IMR-90 (cell line): Measurements from ENCODE around the gene APC. TPM values are rescaled to one million over a fixed set of nuclear protein-coding genes. Genes with fewer than 3 reads are reported as not detected.

Source experiments
- ATAC-seq: fragments of 200-7000 bp; cut with Tn5 transposase; 2 replicates; pipeline ENCODE4 v1.9.1; 2020; ENCODE audit warnings: low read depth, mild to moderate bottlenecking, moderate library complexity
- BruUV-seq: library from RNA; stranded (reverse); fragments of 400-500 nt; replicated peaks from 2 replicates; lab custom pipeline; 2021; lab: Mats Ljungman, UMichigan
- CTCF ChIA-PET: fragments of 300-600 bp; formaldehyde crosslinking; extraction: SDS; loops from one replicate; lab custom pipeline; 2021; ENCODE audit warnings: antibody characterized with exemption; lab: Yijun Ruan, JAX
- POLR2A ChIA-PET: fragments of 300-600 bp; sonication (Branson Sonifier 250); formaldehyde crosslinking; loops from one replicate; lab custom pipeline; 2022; ENCODE audit warnings: antibody characterized with exemption; ENCODE audit not compliant: unreplicated experiment; lab: Charles Lee
- DNase-seq: peaks from one replicate; pipeline ENCODE4 v3.0.0; 2013
- H2AFZ ChIP-seq: replicated peaks from 2 replicates; pipeline ENCODE3; 2013; ENCODE audit warnings: low read length, mild to moderate bottlenecking; ENCODE audit not compliant: poor library complexity
- H2AK5ac ChIP-seq: 2 replicates; pipeline ENCODE4 v1.6.1; 2013; ENCODE audit warnings: low read depth, low read length, inconsistent platforms
- H2AK9ac ChIP-seq: replicated peaks from 2 replicates; pipeline ENCODE3; 2013; ENCODE audit warnings: mild to moderate bottlenecking, low read depth, low read length, moderate library complexity; ENCODE audit not compliant: poor library complexity
- H2BK120ac ChIP-seq: 2 replicates; pipeline ENCODE4 v1.6.1; 2013; ENCODE audit warnings: low read depth, low read length, inconsistent platforms
- H2BK15ac ChIP-seq: 3 replicates; pipeline ENCODE4 v1.6.1; 2013; ENCODE audit warnings: low read depth, low read length, inconsistent platforms
- H2BK20ac ChIP-seq: 2 replicates; pipeline ENCODE4 v1.6.1; 2013; ENCODE audit warnings: low read depth, mild to moderate bottlenecking, inconsistent platforms, low read length, moderate library complexity
- H2BK5ac ChIP-seq: 2 replicates; pipeline ENCODE4 v1.6.1; 2013; ENCODE audit warnings: mild to moderate bottlenecking, low read depth, low read length, inconsistent platforms; ENCODE audit not compliant: poor library complexity, severe bottlenecking
- H3K14ac ChIP-seq: replicated peaks from 2 replicates; pipeline ENCODE4 v1.6.1; 2013; ENCODE audit warnings: low read depth, low read length, inconsistent platforms
- H3K18ac ChIP-seq: 2 replicates; pipeline ENCODE4 v1.6.1; 2013; ENCODE audit warnings: low read depth, low read length, control low read depth
- H3K23ac ChIP-seq: 2 replicates; pipeline ENCODE4 v1.6.1; 2013; ENCODE audit warnings: low read depth, low read length, inconsistent platforms
- H3K27ac ChIP-seq: 2 replicates; pipeline ENCODE4 v1.5.1; 2013; ENCODE audit warnings: mild to moderate bottlenecking, control low read depth, low read length; ENCODE audit not compliant: insufficient read depth
- H3K27me3 ChIP-seq: 2 replicates; pipeline ENCODE4 v1.6.1; 2013; ENCODE audit warnings: low read length; ENCODE audit not compliant: control insufficient read depth, insufficient read depth
- H3K36me3 ChIP-seq: 2 replicates; pipeline ENCODE4 v1.6.1; 2013; ENCODE audit warnings: low read length, mixed read lengths; ENCODE audit not compliant: control insufficient read depth, insufficient read depth
- H3K4ac ChIP-seq: 2 replicates; pipeline ENCODE4 v1.6.1; 2013; ENCODE audit warnings: low read depth, low read length, inconsistent platforms
- H3K4me1 ChIP-seq: 2 replicates; pipeline ENCODE4 v1.6.1; 2013; ENCODE audit warnings: low read length, mixed read lengths; ENCODE audit not compliant: control insufficient read depth, insufficient read depth
- H3K4me2 ChIP-seq: 2 replicates; pipeline ENCODE4 v1.6.1; 2013; ENCODE audit warnings: low read depth, mild to moderate bottlenecking, control low read depth, low read length, moderate library complexity
- H3K4me3 ChIP-seq: 2 replicates; pipeline ENCODE4 v1.5.1; 2013; ENCODE audit warnings: low read depth, mild to moderate bottlenecking, control low read depth, low read length, moderate library complexity; ENCODE audit not compliant: insufficient read depth
- H3K56ac ChIP-seq: 2 replicates; pipeline ENCODE4 v1.6.1; 2013; ENCODE audit warnings: low read length, inconsistent platforms; ENCODE audit not compliant: insufficient read depth; ENCODE audit errors: extremely low read depth
- H3K79me1 ChIP-seq, 2 experiments: 2 replicates each; pipeline ENCODE4 v1.6.1; 2013; ENCODE audit warnings: low read length in 2 of 2, inconsistent platforms in 1 of 2, low read depth in 1 of 2
- H3K9ac ChIP-seq: 2 replicates; pipeline ENCODE4 v1.6.1; 2013; ENCODE audit warnings: low read depth, low read length, control low read depth
- H3K9me1 ChIP-seq: 2 replicates; pipeline ENCODE4 v1.6.1; 2013; ENCODE audit warnings: low read length, inconsistent platforms; ENCODE audit not compliant: insufficient read depth
- H3K9me3 ChIP-seq: 2 replicates; pipeline ENCODE4 v1.6.1; 2013; ENCODE audit warnings: low read length; ENCODE audit not compliant: control insufficient read depth, insufficient read depth
- H4K20me1 ChIP-seq: 2 replicates; pipeline ENCODE4 v1.6.1; 2013; ENCODE audit warnings: low read length, inconsistent platforms; ENCODE audit not compliant: insufficient read depth
- H4K5ac ChIP-seq: 2 replicates; pipeline ENCODE4 v1.6.1; 2013; ENCODE audit warnings: mild to moderate bottlenecking, low read depth, low read length, control low read depth
- H4K8ac ChIP-seq, 2 experiments: 2 replicates each; pipeline ENCODE4 v1.6.1; 2013; ENCODE audit warnings: low read depth in 2 of 2, low read length in 2 of 2, control low read depth in 1 of 2, inconsistent platforms in 1 of 2
- H4K91ac ChIP-seq: 2 replicates; pipeline ENCODE4 v1.6.1; 2013; ENCODE audit warnings: low read depth, low read length, inconsistent platforms; ENCODE audit not compliant: insufficient read depth
- FOS ChIP-seq: fragments of 150-350 bp; IDR thresholded peaks from 2 replicates; pipeline ENCODE4 v1.6.1; 2016; ENCODE audit warnings: low read depth, low read length
- MXI1 ChIP-seq: IDR thresholded peaks from 2 replicates; pipeline ENCODE4 v1.6.1; 2012; ENCODE audit warnings: low read depth, mild to moderate bottlenecking, low read length, moderate library complexity, borderline replicate concordance
- RAD21 ChIP-seq: IDR thresholded peaks from 2 replicates; pipeline ENCODE4 v1.6.1; 2012; ENCODE audit warnings: low read length, improper control_type of control experiment
- RCOR1 ChIP-seq: IDR thresholded peaks from 2 replicates; pipeline ENCODE4 v1.6.1; 2012; ENCODE audit warnings: mild to moderate bottlenecking, low read length, improper control_type of control experiment; ENCODE audit not compliant: insufficient replicate concordance
- WGBS, 2 experiments: methylation state at CpG; one replicate each; pipeline versions ENCODE4 v1.1.5 to v1.1.7; 2013; ENCODE audit warnings: missing lambda C conversion rate in 2 of 2; ENCODE audit not compliant: insufficient read length in 1 of 2; ENCODE audit errors: extremely low coverage in 2 of 2; 5-methylcytosine and 5-hydroxymethylcytosine counted together
- dilution Hi-C: fragments of 300-500 bp; cut with HindIII; formaldehyde crosslinking; loops from one replicate; pipeline ENCODE4 v1.14.3; 2018; ENCODE audit warnings: low sequenced_read_pairs; ENCODE audit not compliant: unreplicated experiment
- in situ Hi-C: fragments of 300-500 bp; cut with MboI; formaldehyde crosslinking; loops from 3 replicates; pipeline ENCODE4 v1.14.3; 2019; ENCODE audit warnings: low sequenced_read_pairs, inconsistent platforms, mixed read lengths
- intact Hi-C: fragments of 100-400 bp; cut with micrococcal nuclease; formaldehyde crosslinking; loops from 2 replicates; pipeline ENCODE4 v1.10.0; 2022
- polyA plus RNA-seq, 3 experiments: library from polyadenylated mRNA; depleted of rRNA; stranded (reverse); fragments of >200 nt; gene quantifications; 2 replicates each; pipeline ENCODE4 v1.2.3, GENCODE V29; 2012; ENCODE audit warnings: low replicate concordance in 1 of 3
- total RNA-seq: library from RNA; depleted of rRNA; stranded (reverse); fragments of >200 nt; gene quantifications from 2 replicates; pipeline ENCODE4 v1.2.3, GENCODE V29; 2012
- TF ChIP-seq, protein P1 (sequence below): fragments of 150-350 bp; IDR thresholded peaks from 2 replicates; pipeline ENCODE4 v1.6.1; 2016; ENCODE audit warnings: low read depth, mild to moderate bottlenecking, low read length, moderate library complexity, borderline replicate concordance
- TF ChIP-seq, protein P2 (sequence below): fragments of 150-350 bp; IDR thresholded peaks from 2 replicates; pipeline ENCODE4 v1.6.1; 2017; ENCODE audit warnings: mild to moderate bottlenecking, antibody characterized with exemption, low read length, low read depth
- TF ChIP-seq, protein P3 (sequence below): conservative IDR thresholded peaks from 2 replicates; pipeline ENCODE4 v1.5.1; 2012; ENCODE audit warnings: mild to moderate bottlenecking, low read depth, low read length, improper control_type of control experiment

APC gene
- total and polyA plus RNA-seq, 2 of the 4 experiments (the other 2 are of a cell fraction): 7.3 to 58.4 TPM

DNA sequence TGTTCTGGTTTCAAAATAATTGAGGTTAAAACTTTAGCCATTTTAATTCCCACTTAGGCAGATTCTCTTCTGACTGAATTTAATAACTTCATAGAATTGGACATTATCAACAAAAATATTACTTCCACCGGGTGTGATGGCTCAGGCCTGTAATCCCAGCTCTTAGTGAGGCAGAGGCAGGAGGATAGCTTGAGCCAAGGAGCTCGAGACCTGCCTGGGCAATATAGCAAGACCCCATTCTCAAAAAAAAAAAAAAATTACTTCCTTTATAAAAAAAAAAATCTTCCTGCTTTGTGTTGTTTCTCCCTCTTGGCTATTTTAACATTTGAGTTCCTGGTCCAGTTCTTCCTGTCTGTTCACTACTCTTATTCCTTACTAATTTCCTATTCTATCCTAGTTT is 18.0 kb downstream of the APC start:
- Histone ChIP-seq H4K20me1 (no peaks in the 10 kb centered on the region), H3K56ac (no peak overlapping the region), H2AK9ac (no peak overlapping the region), H3K27ac (no peak overlapping the region), H2BK20ac (no peak overlapping the region), H2BK5ac (no peak overlapping the region), H3K9me1 (no peaks in the 10 kb centered on the region), H4K91ac (no peak overlapping the region), H3K79me1 (peaks cover 3 to 12% of the 10 kb centered on the region in 2 experiments; a peak in 3 of 4 replicates), H3K9ac (no peak overlapping the region), H3K27me3 (no peaks in the 10 kb centered on the region), H3K4me1 (no peaks in the 10 kb centered on the region), H3K36me3 (peaks cover 4% of the 10 kb centered on the region; the same call in 1 of the 2 replicates), H3K4ac (no peak overlapping the region), H2AFZ (no peak overlapping the region), H3K4me2 (no peak overlapping the region), H2BK15ac (no peak overlapping the region), H3K23ac (no peak overlapping the region), H2AK5ac (no peak overlapping the region), H4K8ac (no peak overlapping the region), H3K18ac (no peak overlapping the region), H3K9me3 (no peaks in the 10 kb centered on the region), H2BK120ac (no peak overlapping the region), H4K5ac (no peak overlapping the region), H3K14ac (no peak overlapping the region), H3K4me3 (no peak overlapping the region)
- dilution Hi-C loops: no loop called here
- CTCF ChIA-PET: interaction anchor here (1.0 kb wide), 1 partner anchor 205 kb away, joined by 4 read pairs; no protein-coding TSS in a partner anchor
- DNase-seq (no peak), ATAC-seq (no peak)
- intact Hi-C loops: loop anchor here (5.0 kb wide), 1 partner anchor 543 kb away; no protein-coding TSS in a partner anchor
- in situ Hi-C loops: loop anchor here (5.0 kb wide), 1 partner anchor 203 kb away; no protein-coding TSS in a partner anchor
- no CpG with 5 or more reads among the region's 2 CpGs for WGBS, 2 experiments
- POLR2A ChIA-PET: interaction anchor here (0.6 kb wide), 1 partner anchor 56 kb away, joined by 4 read pairs; no protein-coding TSS in a partner anchor
- TF ChIP-seq, protein P1, sequence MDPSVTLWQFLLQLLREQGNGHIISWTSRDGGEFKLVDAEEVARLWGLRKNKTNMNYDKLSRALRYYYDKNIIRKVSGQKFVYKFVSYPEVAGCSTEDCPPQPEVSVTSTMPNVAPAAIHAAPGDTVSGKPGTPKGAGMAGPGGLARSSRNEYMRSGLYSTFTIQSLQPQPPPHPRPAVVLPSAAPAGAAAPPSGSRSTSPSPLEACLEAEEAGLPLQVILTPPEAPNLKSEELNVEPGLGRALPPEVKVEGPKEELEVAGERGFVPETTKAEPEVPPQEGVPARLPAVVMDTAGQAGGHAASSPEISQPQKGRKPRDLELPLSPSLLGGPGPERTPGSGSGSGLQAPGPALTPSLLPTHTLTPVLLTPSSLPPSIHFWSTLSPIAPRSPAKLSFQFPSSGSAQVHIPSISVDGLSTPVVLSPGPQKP: no peak
- TF ChIP-seq RAD21 (no peak), FOS (no peak), MXI1 (no peak), RCOR1 (no peak)
- TF ChIP-seq, protein P2, sequence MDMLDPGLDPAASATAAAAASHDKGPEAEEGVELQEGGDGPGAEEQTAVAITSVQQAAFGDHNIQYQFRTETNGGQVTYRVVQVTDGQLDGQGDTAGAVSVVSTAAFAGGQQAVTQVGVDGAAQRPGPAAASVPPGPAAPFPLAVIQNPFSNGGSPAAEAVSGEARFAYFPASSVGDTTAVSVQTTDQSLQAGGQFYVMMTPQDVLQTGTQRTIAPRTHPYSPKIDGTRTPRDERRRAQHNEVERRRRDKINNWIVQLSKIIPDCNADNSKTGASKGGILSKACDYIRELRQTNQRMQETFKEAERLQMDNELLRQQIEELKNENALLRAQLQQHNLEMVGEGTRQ: no peak
- TF ChIP-seq, protein P3, sequence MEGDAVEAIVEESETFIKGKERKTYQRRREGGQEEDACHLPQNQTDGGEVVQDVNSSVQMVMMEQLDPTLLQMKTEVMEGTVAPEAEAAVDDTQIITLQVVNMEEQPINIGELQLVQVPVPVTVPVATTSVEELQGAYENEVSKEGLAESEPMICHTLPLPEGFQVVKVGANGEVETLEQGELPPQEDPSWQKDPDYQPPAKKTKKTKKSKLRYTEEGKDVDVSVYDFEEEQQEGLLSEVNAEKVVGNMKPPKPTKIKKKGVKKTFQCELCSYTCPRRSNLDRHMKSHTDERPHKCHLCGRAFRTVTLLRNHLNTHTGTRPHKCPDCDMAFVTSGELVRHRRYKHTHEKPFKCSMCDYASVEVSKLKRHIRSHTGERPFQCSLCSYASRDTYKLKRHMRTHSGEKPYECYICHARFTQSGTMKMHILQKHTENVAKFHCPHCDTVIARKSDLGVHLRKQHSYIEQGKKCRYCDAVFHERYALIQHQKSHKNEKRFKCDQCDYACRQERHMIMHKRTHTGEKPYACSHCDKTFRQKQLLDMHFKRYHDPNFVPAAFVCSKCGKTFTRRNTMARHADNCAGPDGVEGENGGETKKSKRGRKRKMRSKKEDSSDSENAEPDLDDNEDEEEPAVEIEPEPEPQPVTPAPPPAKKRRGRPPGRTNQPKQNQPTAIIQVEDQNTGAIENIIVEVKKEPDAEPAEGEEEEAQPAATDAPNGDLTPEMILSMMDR: no peak
- BruUV-seq: no TSS peak
